Prostate gland (tissue), 2 donors: ENCODE results near the gene FAM184A. TPM values are rescaled to one million over a fixed set of nuclear protein-coding genes. Genes with fewer than 3 reads are reported as not detected.

ENCODE experiments used
- DNase-seq: peaks from one replicate; pipeline ENCODE4 v3.0.0-alpha.2; 2019; ENCODE audit warnings: low spot score
- H3K27ac ChIP-seq, 2 donors: fragments of 200-600 bp; sonication (generic); 2 replicates each; pipeline ENCODE4 v1.5.1; 2017 to 2019
- H3K27me3 ChIP-seq: fragments of 200-600 bp; sonication (generic); replicated peaks from 2 replicates; pipeline ENCODE4 v1.5.1; 2019; ENCODE audit not compliant: insufficient read depth
- H3K36me3 ChIP-seq, 2 donors: fragments of 200-600 bp; sonication (generic); 1 replicate in 1 of 2; 2 replicates in 1 of 2; pipeline versions ENCODE4 v1.5.1 to v1.8.1; 2017 to 2019
- H3K4me1 ChIP-seq: fragments of 200-600 bp; sonication (generic); replicated peaks from 2 replicates; pipeline ENCODE4 v1.5.1; 2019
- H3K4me3 ChIP-seq, 2 donors: fragments of 200-600 bp; sonication (generic); 2 replicates each; pipeline ENCODE4 v1.5.1; 2017 to 2019
- H3K9me3 ChIP-seq: fragments of 200-600 bp; sonication (generic); 2 replicates; pipeline ENCODE4 v1.5.1; 2017
- POLR2A ChIP-seq: fragments of 450-650 bp; IDR thresholded peaks from one replicate; pipeline ENCODE4 v1.6.1; 2016; ENCODE audit warnings: antibody characterized with exemption, mild to moderate bottlenecking
- POLR2AphosphoS5 ChIP-seq: sonication (generic); formaldehyde crosslinking; IDR thresholded peaks from one replicate; pipeline ENCODE4 v1.6.1; 2017; ENCODE audit warnings: antibody characterized with exemption
- WGBS: methylation state at CpG from one replicate; pipeline ENCODE4 v1.1.5; 2018; 5-methylcytosine and 5-hydroxymethylcytosine counted together
- intact Hi-C: fragments of 100-400 bp; cut with DNase I; formaldehyde crosslinking; loops from one replicate; pipeline ENCODE4 v1.14.2; 2022
- total RNA-seq, 2 donors: library from RNA; depleted of rRNA; stranded (reverse); fragments of >200 nt; gene quantifications; one replicate each; pipeline ENCODE4 v1.1.0, GENCODE V29; 2016
- TF ChIP-seq, protein P1 (sequence below), 4 experiments: fragments of 200-600 bp in 2 of 4; fragments of 450-650 bp in 2 of 4; sonication (generic) in 2 of 4; IDR thresholded peaks; 1 replicate in 3 of 4; 2 replicates in 1 of 4; pipeline ENCODE4 v1.5.1; 2016 to 2019; ENCODE audit warnings: antibody characterized with exemption in 4 of 4, mild to moderate bottlenecking in 2 of 4, moderate library complexity in 2 of 4

The FAM184A gene
- total RNA-seq, 2 donors from 2014 or later: 3.6 to 7.6 TPM

DNA sequence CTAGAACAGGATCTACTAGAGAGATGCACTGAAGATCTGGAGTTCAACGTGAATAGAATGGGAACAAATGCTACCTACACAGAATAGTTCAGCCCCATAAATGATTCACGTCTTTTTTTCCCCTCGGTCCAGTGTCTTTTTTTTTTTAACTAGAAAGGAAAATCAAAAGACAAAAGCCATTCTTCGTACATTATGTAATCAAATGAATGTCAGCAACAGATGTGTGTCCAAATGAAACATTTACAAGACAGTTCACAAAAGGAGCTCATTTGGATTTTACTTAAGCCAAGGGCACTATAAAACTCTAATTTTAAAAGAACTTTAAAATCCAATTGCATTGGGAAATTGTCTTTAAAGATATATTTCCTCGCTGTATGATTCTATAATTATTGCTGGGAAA, 42.4 kb downstream of the FAM184A start:
- Histone ChIP-seq H3K36me3 (no peaks in the 10 kb centered on the region), H3K4me1 (no peaks in the 10 kb centered on the region), H3K27me3 (no peaks in the 10 kb centered on the region), H3K9me3 (no peaks in the 10 kb centered on the region), H3K4me3 (no peak overlapping the region), H3K27ac (no peak overlapping the region)
- WGBS: 29% methylated on average over 5 of the region's 5 CpGs
- intact Hi-C loops: no loop called here
- DNase-seq: no peak
- TF ChIP-seq, protein P1, sequence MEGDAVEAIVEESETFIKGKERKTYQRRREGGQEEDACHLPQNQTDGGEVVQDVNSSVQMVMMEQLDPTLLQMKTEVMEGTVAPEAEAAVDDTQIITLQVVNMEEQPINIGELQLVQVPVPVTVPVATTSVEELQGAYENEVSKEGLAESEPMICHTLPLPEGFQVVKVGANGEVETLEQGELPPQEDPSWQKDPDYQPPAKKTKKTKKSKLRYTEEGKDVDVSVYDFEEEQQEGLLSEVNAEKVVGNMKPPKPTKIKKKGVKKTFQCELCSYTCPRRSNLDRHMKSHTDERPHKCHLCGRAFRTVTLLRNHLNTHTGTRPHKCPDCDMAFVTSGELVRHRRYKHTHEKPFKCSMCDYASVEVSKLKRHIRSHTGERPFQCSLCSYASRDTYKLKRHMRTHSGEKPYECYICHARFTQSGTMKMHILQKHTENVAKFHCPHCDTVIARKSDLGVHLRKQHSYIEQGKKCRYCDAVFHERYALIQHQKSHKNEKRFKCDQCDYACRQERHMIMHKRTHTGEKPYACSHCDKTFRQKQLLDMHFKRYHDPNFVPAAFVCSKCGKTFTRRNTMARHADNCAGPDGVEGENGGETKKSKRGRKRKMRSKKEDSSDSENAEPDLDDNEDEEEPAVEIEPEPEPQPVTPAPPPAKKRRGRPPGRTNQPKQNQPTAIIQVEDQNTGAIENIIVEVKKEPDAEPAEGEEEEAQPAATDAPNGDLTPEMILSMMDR (IDR thresholded peaks at IDR 0.05): no peak
- no peak for TF ChIP-seq POLR2A
- TF ChIP-seq POLR2AphosphoS5: no peak

DNA sequence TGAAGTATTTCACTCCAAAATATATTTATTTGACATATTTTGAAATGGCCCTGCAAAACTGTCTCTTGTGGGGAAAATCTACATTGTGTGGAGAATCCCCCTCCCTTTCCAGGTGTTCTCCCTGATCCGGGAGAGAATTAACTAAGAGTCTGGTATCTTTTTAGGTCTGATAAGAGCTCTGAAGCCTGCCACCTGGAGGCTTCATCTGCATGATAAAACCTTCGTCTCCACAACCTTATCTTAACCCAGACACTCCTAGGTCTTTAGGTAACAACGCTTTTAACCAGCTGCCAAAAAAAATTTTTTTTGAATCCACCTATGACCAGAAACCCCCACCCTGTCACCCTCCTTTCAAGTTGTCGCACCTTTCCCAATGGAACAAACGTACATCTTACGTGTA, 43.0 kb downstream of the FAM184A start:
- WGBS: 62% methylated on average over 6 of the region's 6 CpGs
- intact Hi-C loops: no loop called here
- TF ChIP-seq POLR2A: no peak
- TF ChIP-seq, protein P1 (IDR thresholded peaks at IDR 0.05): no peak
- TF ChIP-seq POLR2AphosphoS5: no peak
- Histone ChIP-seq H3K36me3 (no peaks in the 10 kb centered on the region), H3K27ac (no peak overlapping the region), H3K9me3 (no peaks in the 10 kb centered on the region), H3K4me1 (no peaks in the 10 kb centered on the region), H3K27me3 (no peaks in the 10 kb centered on the region), H3K4me3 (no peak overlapping the region)
- no peak for DNase-seq

DNA sequence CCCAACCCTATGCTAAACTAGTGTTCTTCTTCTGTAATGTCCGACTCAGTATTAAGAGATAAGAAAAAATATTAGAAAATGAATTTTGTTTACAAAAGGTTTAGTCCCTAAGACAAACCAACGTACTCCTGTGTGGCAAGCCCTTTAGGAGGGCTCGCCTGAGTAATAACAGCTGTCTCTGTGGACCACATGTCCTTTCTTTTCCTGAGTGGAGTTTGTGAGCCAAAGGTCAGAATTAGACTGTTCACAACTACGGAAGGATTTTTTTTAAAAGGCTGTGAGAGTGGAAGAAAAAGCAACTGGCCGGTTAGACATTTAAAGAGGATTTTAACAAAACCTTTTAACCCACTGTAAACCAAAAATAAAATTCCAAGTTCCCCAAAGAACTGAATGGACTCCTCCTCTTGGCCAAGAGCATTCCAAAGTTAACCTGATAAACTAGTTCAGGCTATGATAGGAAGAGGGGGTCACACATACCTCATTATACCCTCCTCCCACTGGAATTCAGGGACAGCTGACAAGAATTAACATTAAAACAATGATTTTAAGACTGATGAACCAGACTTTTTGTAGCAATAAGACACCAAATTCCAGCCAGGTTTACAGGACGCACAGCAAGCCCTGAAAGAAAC, 43.5 kb downstream of the FAM184A start:
- Histone ChIP-seq H3K36me3 (no peaks in the 10 kb centered on the region), H3K27ac (no peak overlapping the region), H3K9me3 (no peaks in the 10 kb centered on the region), H3K4me1 (no peaks in the 10 kb centered on the region), H3K27me3 (no peaks in the 10 kb centered on the region), H3K4me3 (no peak overlapping the region)
- intact Hi-C loops: no loop called here
- WGBS: 28% methylated on average over 6 of the region's 6 CpGs
- DNase-seq: no peak
- TF ChIP-seq POLR2A (no peak), POLR2AphosphoS5 (no peak)
- TF ChIP-seq, protein P1 (IDR thresholded peaks at IDR 0.05): no peak

DNA sequence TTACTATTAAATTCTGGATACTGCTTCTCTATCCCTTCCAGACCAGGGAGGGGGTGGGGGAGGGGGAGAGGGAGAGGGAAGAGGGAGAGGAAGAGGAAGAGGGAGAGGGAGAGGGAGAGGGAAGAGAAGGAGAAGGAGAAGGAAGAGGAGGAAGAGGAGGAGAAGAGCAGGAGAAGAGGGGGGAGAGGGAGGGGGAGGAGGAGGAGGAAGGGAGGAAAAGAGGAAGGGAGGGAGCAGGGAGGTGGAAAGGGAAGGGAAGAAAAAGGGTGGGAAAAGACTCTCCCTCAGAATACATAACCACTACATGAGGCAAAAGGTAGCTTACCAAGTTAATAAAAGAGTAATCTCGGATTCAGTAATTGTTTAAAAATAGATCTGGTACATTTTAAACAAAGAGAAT, 46.0 kb downstream of the FAM184A start:
- no peaks in the 10 kb centered on the region for H3K4me1 ChIP-seq
- H3K27ac ChIP-seq: no peak overlapping the region
- H3K9me3 ChIP-seq: no peaks in the 10 kb centered on the region
- H3K4me3 ChIP-seq: no peak overlapping the region
- DNase-seq: no peak
- no peak for TF ChIP-seq POLR2A
- TF ChIP-seq, protein P1 (IDR thresholded peaks at IDR 0.05): no peak
- no peak for TF ChIP-seq POLR2AphosphoS5
- H3K27me3 ChIP-seq: no peaks in the 10 kb centered on the region
- intact Hi-C loops: no loop called here
- no peaks in the 10 kb centered on the region for H3K36me3 ChIP-seq
- WGBS: 61% methylated on average over 1 of the region's 1 CpG

DNA sequence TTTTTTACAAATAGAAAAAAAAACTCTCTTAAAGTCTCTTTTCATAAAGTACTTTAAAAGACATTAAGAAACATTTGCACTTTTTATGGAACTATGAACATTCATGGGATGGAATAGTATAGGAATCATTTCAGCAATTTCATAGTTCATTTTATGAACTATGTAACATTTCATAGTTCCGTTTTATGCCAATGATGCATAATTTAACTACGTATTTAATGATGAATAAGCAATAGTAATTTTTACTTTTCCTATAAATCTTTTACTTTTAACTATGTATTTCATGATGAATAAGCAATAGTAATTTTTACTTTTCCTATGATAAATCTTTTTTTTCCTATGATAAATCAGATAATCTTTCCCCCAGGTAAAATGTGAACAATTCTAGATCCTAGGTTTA, 47.7 kb downstream of the FAM184A start:
- DNase-seq: no peak

More for the DNA sequence above, 47.7 kb downstream of the FAM184A start:
- Histone ChIP-seq H3K27me3 (no peaks in the 10 kb centered on the region), H3K9me3 (no peaks in the 10 kb centered on the region), H3K4me3 (no peak overlapping the region), H3K27ac (no peak overlapping the region), H3K4me1 (no peaks in the 10 kb centered on the region), H3K36me3 (no peaks in the 10 kb centered on the region)
- intact Hi-C loops: no loop called here
- 96% methylated on average over 2 of the region's 2 CpGs for WGBS
- TF ChIP-seq POLR2AphosphoS5 (no peak), POLR2A (no peak)
- TF ChIP-seq, protein P1 (IDR thresholded peaks at IDR 0.05): no peak
